Left cardiac atrium (tissue), 4 donors: ENCODE measurements around the gene SHISA8. TPM values are rescaled to one million over a fixed set of nuclear protein-coding genes. Genes with fewer than 3 reads are reported as not detected.

ENCODE experiments used
- ATAC-seq, 2 donors: fragments of 200-7000 bp; cut with Tn5 transposase; one replicate each; pipeline ENCODE4 v1.9.1; 2020; ENCODE audit warnings: mild to moderate bottlenecking in 2 of 2, moderate library complexity in 2 of 2
- DNase-seq: peaks from one replicate; pipeline ENCODE4 v3.0.0-alpha.2; 2020
- intact Hi-C, 2 donors: fragments of 100-400 bp; cut with DNase I; formaldehyde crosslinking; loops; one replicate each; pipeline versions ENCODE4 v1.14.1 to v1.15.1; 2022 to 2023
- total RNA-seq, 2 donors: library from RNA; stranded (reverse); fragmentation: NEBNext Ultra II Directional; extraction: Animal tissue kit (Norgen Biotek cat#: 25700); gene quantifications; one replicate each; pipeline ENCODE4 v1.2.1, GENCODE V29; 2021
- donor health status: DM: no; HTN: yes; CAD: no.
- donor health status: DM: no; HTN: yes; CAD: no; lungs with severe emphysema.
- donor health status: DM: yes; HTN: yes; CAD: no.
- donor health status: Dilated cardiomyopathy.

SHISA8 gene
- total RNA-seq, 2 donors from 2014 or later: 1.1 to 3.3 TPM

- ATAC-seq (peak in 1 of 2 donors; percentile 5), DNase-seq (peak; percentile 75)
- intact Hi-C loops: no loop called here
Observed at GRCh38 chr22:41917903-41918791, 3.3 kb upstream of the SHISA8 start.

GRCh38 chr22:41917375-41917902 lies 2.6 kb upstream of the SHISA8 start:
- intact Hi-C loops: no loop called here
- DNase-seq: no peak
- no peak for ATAC-seq

GRCh38 chr22:41916745-41917358 lies 2.0 kb upstream of the SHISA8 start:
- ATAC-seq: no peak
- intact Hi-C loops: no loop called here
- DNase-seq: no peak

GRCh38 chr22:41915786-41916493 lies 1.1 kb upstream of the SHISA8 start:
- intact Hi-C loops: no loop called here
- no peak for ATAC-seq

GRCh38 chr22:41914611-41915034 lies 251 bp downstream of the SHISA8 start:
- intact Hi-C loops: no loop called here

More at GRCh38 chr22:41915786-41916493, 1.1 kb upstream of the SHISA8 start:
- DNase-seq: no peak

GRCh38 chr22:41913842-41914534 lies 886 bp downstream of the SHISA8 start:
- intact Hi-C loops: no loop called here
- DNase-seq (no peak), ATAC-seq (no peak)

More at GRCh38 chr22:41914611-41915034, 251 bp downstream of the SHISA8 start:
- DNase-seq (no peak), ATAC-seq (no peak)

GRCh38 chr22:41913040-41913719 lies 1.7 kb downstream of the SHISA8 start:
- ATAC-seq (no peak), DNase-seq (no peak)
- intact Hi-C loops: no loop called here

GRCh38 chr22:41912338-41913039 lies 2.4 kb downstream of the SHISA8 start:
- no peak for ATAC-seq
- no peak for DNase-seq
- intact Hi-C loops: no loop called here

- intact Hi-C loops: no loop called here
- DNase-seq (no peak), ATAC-seq (no peak)
Observed at GRCh38 chr22:41911001-41911611, 3.8 kb downstream of the SHISA8 start.

- ATAC-seq: peak; percentile 41 to 73
- intact Hi-C loops: no loop called here
- peak; percentile 52 for DNase-seq
Observed at GRCh38 chr22:41910050-41911000, 4.5 kb downstream of the SHISA8 start.

- DNase-seq: no peak
- peak in 1 of 2 donors; percentile 1 for ATAC-seq
- intact Hi-C loops: no loop called here
Observed at GRCh38 chr22:41909310-41910049, 5.4 kb downstream of the SHISA8 start.

GRCh38 chr22:41908411-41909309 lies 6.2 kb downstream of the SHISA8 start:
- intact Hi-C loops: no loop called here
- no peak for ATAC-seq
- DNase-seq: no peak

GRCh38 chr22:41907436-41908401 lies 7.2 kb downstream of the SHISA8 start:
- DNase-seq (no peak), ATAC-seq (no peak)
- intact Hi-C loops: no loop called here

GRCh38 chr22:41906822-41907221 lies 8.1 kb downstream of the SHISA8 start:
- DNase-seq (no peak), ATAC-seq (no peak)
- intact Hi-C loops: no loop called here
